ENCODE results near the gene FAM131C.

DNA sequence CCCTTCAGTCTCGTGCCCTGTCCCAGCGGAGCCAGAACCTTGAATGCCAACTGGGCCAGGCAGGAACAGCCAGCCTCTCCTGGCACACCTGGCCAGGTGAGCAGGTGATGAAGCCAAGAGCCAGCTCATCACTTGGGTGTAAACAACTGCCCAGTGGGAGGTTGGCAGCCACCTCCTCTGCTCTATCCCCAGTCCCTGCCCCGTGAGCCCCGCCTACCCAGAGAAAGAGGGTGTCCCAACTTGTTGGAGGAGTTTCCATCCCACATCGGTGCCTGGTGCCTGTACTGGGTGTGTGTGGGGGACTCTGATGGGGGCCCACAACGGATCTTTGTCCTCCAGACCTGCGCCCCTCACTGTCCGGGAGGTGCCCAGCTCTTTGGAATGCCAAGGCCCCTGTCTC is 17.8 kb upstream of the FAM131C start:
- no peak for TF ChIP-seq POLR2AphosphoS5 (IDR thresholded peaks at IDR 0.05)
- TF ChIP-seq, protein P1, sequence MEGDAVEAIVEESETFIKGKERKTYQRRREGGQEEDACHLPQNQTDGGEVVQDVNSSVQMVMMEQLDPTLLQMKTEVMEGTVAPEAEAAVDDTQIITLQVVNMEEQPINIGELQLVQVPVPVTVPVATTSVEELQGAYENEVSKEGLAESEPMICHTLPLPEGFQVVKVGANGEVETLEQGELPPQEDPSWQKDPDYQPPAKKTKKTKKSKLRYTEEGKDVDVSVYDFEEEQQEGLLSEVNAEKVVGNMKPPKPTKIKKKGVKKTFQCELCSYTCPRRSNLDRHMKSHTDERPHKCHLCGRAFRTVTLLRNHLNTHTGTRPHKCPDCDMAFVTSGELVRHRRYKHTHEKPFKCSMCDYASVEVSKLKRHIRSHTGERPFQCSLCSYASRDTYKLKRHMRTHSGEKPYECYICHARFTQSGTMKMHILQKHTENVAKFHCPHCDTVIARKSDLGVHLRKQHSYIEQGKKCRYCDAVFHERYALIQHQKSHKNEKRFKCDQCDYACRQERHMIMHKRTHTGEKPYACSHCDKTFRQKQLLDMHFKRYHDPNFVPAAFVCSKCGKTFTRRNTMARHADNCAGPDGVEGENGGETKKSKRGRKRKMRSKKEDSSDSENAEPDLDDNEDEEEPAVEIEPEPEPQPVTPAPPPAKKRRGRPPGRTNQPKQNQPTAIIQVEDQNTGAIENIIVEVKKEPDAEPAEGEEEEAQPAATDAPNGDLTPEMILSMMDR (IDR thresholded peaks at IDR 0.05) = no peak
- no peak for TF ChIP-seq POLR2A (IDR thresholded peaks at IDR 0.05)

Data from upper lobe of left lung (tissue), 4 donors.